ENCODE measurements around the gene SIGLEC6. TPM values are rescaled to one million over a fixed set of nuclear protein-coding genes. Genes with fewer than 3 reads are reported as not detected.

SIGLEC6 gene
- total RNA-seq, 1 donor from 2014 or later: not detected

- peaks cover 2% of the 10 kb centered on the region for H3K9me3 Mint-ChIP-seq (ENCODE audit: unreplicated experiment)
Observed at GRCh38 chr19:51535535-51535934, 4.1 kb upstream of the SIGLEC6 start.

GRCh38 chr19:51530616-51531015 lies 854 bp downstream of the SIGLEC6 start:
- H3K9me3 Mint-ChIP-seq (ENCODE audit: unreplicated experiment): peaks cover 2% of the 10 kb centered on the region
- no peaks in the 10 kb centered on the region for H3K4me1 Mint-ChIP-seq (ENCODE audit: low read depth, unreplicated experiment)
- H3K36me3 Mint-ChIP-seq (ENCODE audit: unreplicated experiment): no peaks in the 10 kb centered on the region
- no peak for TF ChIP-seq CTCF (IDR thresholded peaks at IDR 0.05; ENCODE audit: partially characterized antibody, unreplicated experiment)
- H3K27me3 Mint-ChIP-seq (ENCODE audit: unreplicated experiment): peaks cover 2% of the 10 kb centered on the region
- H3K27ac Mint-ChIP-seq (ENCODE audit: unreplicated experiment): no peak overlapping the region
- H3K4me3 Mint-ChIP-seq (ENCODE audit: unreplicated experiment): no peak overlapping the region
- no peak for DNase-seq

More at GRCh38 chr19:51535535-51535934, 4.1 kb upstream of the SIGLEC6 start:
- no peak for TF ChIP-seq CTCF (IDR thresholded peaks at IDR 0.05; ENCODE audit: partially characterized antibody, unreplicated experiment)
- H3K4me3 Mint-ChIP-seq (ENCODE audit: unreplicated experiment): no peak overlapping the region
- H3K36me3 Mint-ChIP-seq (ENCODE audit: unreplicated experiment): no peaks in the 10 kb centered on the region
- no peaks in the 10 kb centered on the region for H3K4me1 Mint-ChIP-seq (ENCODE audit: low read depth, unreplicated experiment)
- no peak overlapping the region for H3K27ac Mint-ChIP-seq (ENCODE audit: unreplicated experiment)
- no peak for DNase-seq
- H3K27me3 Mint-ChIP-seq (ENCODE audit: unreplicated experiment): peaks cover 2% of the 10 kb centered on the region

GRCh38 chr19:51529301-51529700 lies 2.2 kb downstream of the SIGLEC6 start:
- Mint-ChIP-seq H3K27ac (ENCODE audit: unreplicated experiment) (no peak overlapping the region), H3K4me3 (ENCODE audit: unreplicated experiment) (no peak overlapping the region), H3K4me1 (ENCODE audit: low read depth, unreplicated experiment) (no peaks in the 10 kb centered on the region), H3K27me3 (ENCODE audit: unreplicated experiment) (peaks cover 2% of the 10 kb centered on the region), H3K36me3 (ENCODE audit: unreplicated experiment) (no peaks in the 10 kb centered on the region), H3K9me3 (ENCODE audit: unreplicated experiment) (peaks cover 2% of the 10 kb centered on the region)
- no peak for TF ChIP-seq CTCF (IDR thresholded peaks at IDR 0.05; ENCODE audit: partially characterized antibody, unreplicated experiment)
- DNase-seq: no peak

- DNase-seq: no peak
- H3K9me3 Mint-ChIP-seq (ENCODE audit: unreplicated experiment): peaks cover 3% of the 10 kb centered on the region
- no peak overlapping the region for H3K4me3 Mint-ChIP-seq (ENCODE audit: unreplicated experiment)
- no peaks in the 10 kb centered on the region for H3K4me1 Mint-ChIP-seq (ENCODE audit: low read depth, unreplicated experiment)
- no peak for TF ChIP-seq CTCF (IDR thresholded peaks at IDR 0.05; ENCODE audit: partially characterized antibody, unreplicated experiment)
- H3K27ac Mint-ChIP-seq (ENCODE audit: unreplicated experiment): no peak overlapping the region
- H3K36me3 Mint-ChIP-seq (ENCODE audit: unreplicated experiment): no peaks in the 10 kb centered on the region
- no peaks in the 10 kb centered on the region for H3K27me3 Mint-ChIP-seq (ENCODE audit: unreplicated experiment)
Observed at GRCh38 chr19:51525651-51526050, 5.8 kb downstream of the SIGLEC6 start.

GRCh38 chr19:51524666-51525264 lies 6.7 kb downstream of the SIGLEC6 start:
- H3K9me3 Mint-ChIP-seq (ENCODE audit: unreplicated experiment): peaks cover 3% of the 10 kb centered on the region

More at GRCh38 chr19:51524666-51525264, 6.7 kb downstream of the SIGLEC6 start:
- no peak for TF ChIP-seq CTCF (IDR thresholded peaks at IDR 0.05; ENCODE audit: partially characterized antibody, unreplicated experiment)
- Mint-ChIP-seq H3K4me1 (ENCODE audit: low read depth, unreplicated experiment) (no peaks in the 10 kb centered on the region), H3K27me3 (ENCODE audit: unreplicated experiment) (no peaks in the 10 kb centered on the region), H3K4me3 (ENCODE audit: unreplicated experiment) (no peak overlapping the region), H3K36me3 (ENCODE audit: unreplicated experiment) (no peaks in the 10 kb centered on the region), H3K27ac (ENCODE audit: unreplicated experiment) (no peak overlapping the region)
- DNase-seq: no peak

All from glutamatergic neuron (in vitro differentiated cells).